Fibroblast of the conjunctiva (primary cell): Measurements from ENCODE around the gene VAV3.

Source experiments
- DNase-seq: peaks from one replicate; pipeline ENCODE4 v3.0.0-alpha.2; 2010; ENCODE audit warnings: low read depth

The VAV3 gene

DNA sequence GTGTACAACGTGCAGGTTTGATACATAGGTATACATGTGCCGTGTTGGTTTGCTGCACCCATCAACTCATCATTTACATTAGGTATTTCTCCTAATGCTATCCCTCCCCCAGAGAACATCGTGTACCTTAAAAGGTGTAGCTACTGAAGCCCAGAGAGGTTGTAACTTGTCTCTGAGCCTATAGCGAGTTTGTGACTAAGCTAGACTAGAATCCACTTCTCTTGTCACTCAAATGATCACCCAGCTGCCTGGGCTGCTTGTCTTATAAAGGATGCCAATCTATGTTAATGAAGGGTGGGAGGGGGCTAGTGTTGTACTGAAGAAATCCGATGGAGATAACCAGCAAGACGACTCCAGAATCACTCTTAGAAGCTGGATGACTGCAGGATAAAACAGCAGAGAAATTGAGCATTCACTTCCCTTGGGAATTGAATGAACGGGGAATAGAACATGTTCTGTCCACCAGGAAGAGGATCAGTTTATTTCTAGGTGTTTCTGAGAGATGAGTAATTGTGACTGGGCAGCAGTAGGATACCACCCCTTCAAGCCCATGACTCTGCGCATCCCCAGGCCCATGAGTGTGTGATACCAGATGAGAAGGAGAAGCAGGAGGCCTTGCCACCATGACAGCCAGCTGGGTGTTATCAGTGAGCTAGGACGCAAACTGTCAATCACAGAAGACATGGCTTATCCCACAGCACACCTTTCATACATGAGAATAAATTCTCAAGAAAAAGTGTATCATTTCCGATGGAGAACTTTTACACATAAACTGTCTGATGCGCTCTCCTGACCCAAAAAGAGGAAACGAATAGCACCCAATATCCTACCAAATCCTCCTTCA lies 433.7 kb downstream of the VAV3 start:
- DNase-seq = no peak

DNA sequence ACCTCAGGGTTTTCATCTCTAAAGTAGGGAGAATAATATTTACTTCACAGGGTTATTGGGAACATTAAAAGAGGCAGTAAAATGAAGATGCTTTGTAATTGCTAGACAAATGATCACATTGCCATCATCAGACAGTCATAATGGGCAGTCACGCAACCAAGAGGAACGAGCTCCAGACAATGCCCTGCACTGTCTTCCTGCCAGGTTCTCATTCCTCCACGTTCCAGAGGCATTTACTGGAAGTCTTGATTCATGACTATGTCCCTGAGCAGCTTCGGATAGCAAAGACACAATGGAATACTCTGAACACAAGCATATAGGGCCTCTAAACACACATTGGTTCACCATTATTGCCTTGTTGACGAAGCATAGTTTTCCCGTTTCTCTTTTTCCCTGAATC lies 434.4 kb downstream of the VAV3 start:
- DNase-seq = no peak

DNA sequence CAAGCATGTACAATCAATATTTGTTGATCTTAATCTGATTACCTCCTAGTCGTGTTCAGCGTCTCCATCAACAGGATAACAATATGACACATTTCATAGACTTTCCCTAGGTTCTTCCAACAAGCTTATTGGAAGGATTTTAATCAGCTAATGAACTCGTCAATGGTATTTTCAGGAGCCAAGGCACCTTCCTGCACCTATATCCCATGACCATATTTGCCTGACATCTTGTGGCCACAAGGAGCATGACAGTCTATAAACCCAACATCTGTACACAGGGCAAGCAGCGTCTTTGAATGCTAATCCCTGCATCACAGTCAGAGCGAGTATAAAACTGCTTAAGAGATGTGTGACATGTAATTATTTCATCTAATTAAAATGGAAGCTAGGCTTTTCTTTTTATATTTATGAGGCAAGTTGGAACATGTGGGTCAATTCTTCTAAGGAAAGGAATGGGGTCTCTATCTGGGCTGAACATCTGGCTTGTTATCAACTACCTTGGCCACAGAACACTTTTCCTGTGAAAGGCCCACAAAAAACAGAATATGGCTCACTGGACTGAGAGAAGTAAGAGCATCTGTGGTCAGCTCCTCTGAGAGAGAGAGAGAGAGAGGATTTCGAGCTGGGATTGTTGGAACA lies 435.4 kb downstream of the VAV3 start:
- peak; percentile 45 for DNase-seq

DNA sequence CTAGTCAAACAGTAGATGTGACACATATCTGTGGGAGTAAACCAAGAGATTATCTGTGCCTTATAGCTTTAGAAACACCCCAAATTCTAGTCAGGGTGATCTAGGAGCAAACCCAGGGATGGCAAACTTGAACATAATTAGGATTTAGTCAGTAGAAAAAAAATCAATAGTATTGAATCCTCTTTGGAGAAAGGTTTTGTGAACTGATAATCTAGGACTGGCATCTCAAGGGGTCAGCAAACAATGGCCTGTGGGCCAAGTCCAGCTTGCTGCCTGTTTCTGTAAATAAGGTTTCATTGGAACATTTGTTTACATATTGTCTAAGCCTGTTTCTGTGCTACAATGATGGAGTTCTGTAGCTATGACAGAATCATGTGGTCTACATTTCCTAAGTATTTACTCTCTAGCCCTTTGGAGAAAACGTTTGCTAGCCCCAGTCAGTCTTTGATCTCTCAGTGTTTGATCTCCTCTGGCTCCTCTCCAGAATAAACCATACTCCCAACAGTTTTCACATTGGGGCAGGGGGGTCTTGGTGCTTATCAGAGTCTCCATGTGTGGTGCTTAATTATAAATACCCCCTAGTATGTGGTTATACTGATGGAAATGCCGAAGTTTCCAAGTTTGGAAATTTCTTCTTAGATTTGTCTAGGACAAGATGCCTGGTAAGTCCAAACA lies 438.3 kb downstream of the VAV3 start:
- DNase-seq = no peak

DNA sequence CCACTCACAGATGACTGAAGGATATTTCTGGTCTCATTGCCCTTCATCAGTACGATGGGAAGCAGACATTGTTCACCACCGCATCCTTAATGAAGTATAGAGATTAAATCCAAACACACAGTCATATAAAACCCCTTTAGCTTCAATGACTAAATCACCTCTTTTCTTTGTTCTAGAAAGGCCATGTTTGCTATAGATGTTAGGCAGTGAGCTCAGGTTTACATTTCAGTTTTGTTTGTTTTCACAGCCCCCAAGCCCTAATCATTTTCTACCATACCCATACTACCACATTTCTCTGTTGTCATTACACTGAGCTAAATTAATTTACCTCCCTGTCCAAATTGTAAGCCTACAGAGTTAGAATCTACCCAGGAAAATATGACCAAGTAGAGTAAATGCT lies 439.0 kb downstream of the VAV3 start:
- no peak for DNase-seq

DNA sequence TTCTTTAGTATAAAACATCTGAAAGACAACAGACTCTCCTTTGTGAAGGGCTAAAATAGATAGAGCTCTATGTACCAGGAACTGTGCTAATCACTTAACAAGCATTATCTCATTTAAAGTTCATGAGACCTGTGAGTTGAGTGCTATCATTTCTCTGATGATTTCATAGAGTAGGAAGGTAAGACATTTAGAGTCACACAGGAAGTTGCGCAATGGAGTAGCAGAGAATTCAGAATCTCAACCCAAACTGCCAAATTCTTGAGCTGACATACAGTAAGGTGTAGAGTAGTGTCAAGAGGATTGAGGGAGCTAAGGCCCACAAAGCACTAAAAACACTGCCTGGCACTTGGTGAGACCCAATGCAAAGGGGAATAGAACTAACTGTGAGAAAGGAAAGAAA lies 439.8 kb downstream of the VAV3 start:
- DNase-seq = no peak

DNA sequence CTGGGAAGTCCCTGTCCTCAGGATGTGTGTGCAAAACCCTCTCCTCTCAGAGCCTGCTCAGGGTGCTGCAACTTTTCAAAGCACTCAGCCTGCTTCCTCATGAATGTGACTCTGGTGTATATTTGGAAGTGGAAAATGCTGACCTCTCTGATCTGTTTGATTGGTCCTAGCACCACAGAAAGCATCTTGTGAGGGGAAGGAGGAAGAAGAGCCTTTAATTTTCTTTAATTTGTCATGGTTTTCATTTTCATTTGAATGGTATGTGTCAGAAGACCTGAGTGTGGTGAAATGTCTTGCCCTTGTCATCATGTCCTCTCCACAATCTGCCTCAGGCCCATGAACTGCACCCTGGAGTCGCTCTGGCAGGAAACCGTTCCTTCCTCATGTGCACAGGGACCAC lies 440.7 kb downstream of the VAV3 start:
- no peak for DNase-seq

DNA sequence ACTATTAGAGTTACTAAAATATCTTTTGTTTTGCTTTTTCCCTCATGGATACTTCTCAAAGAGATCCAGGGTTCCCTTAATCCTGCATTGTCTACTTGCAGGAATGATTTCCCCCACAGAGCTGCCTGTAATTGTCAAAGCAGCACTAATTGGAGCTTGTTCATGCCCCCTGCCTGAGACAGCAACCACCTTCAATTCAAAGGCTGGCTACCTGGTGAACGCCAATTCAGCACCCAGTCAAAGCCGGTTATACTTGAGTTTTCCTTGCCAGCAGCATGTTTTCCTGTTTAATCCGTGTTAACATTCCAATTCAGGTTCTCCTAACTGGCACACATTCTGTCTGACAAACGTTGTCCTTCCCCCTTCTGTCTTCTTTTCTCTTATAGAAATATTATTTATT lies 441.2 kb downstream of the VAV3 start:
- DNase-seq = no peak

DNA sequence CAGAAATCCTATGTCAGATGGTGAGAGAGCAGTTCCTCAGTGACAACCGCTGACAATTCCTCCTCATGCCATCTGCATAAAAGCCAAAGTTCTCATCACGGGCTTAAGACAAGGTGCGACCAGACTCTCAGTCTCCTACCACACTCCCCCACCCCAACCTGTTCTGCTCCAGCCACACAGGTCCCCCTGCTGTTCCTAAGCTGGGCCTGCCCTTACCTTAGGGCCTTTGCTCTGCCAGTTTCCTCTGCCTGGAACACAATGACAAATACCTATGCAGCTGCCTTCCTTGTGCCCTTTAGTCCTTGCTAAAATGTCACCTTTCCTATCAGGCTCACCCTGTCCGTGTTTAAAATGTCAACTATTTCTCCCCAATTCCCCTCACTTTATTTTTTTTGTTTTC lies 441.9 kb downstream of the VAV3 start:
- no peak for DNase-seq
